Measurements from ENCODE around the gene CCDC148.
"Not testable (repeated sequence)": the region's sequence is repeated elsewhere in the genome, so short reads cannot be mapped to it uniquely, and the experiment has no call there.

The CCDC148 gene

DNA sequence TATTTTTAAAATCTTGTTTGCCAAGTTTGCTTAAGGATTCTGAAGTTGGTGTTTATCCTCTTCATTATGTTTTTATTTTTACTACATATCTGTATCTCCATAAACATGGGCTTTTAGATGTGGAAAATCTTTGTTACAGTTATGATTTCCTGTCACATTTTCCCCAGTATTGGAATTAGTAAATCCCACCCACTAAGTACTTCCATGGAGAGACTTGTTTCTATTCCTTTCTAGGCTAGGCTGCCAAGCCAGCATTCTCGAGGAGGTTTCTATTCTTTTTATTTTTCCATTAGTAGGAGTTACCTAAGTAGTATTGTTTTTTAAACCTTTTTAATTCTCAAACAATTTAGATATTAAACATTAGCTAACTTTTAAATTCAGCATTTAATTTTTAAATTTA is 22.3 kb upstream of the CCDC148 start:
- H3K36me3 ChIP-seq (ENCODE audit: control insufficient read depth in 1 of 2, insufficient read depth in 2 of 2, low read length in 2 of 2) = no peaks in the 10 kb centered on the region
- H3K4me1 ChIP-seq (ENCODE audit: control insufficient read depth in 1 of 2, insufficient read depth in 2 of 2, low read length in 2 of 2) = peaks cover 7 to 12% of the 10 kb centered on the region in 2 donors
- H3K9me3 ChIP-seq (ENCODE audit: control insufficient read depth in 1 of 2, low read length in 2 of 2) = no peaks in the 10 kb centered on the region
- H3K27ac ChIP-seq (ENCODE audit: low read length) = no peak overlapping the region
- no peak overlapping the region for H3K4me3 ChIP-seq (ENCODE audit: low read depth in 1 of 2, low read length in 2 of 2)
- H3K27me3 ChIP-seq (ENCODE audit: low read depth, low read length) = no peaks in the 10 kb centered on the region

DNA sequence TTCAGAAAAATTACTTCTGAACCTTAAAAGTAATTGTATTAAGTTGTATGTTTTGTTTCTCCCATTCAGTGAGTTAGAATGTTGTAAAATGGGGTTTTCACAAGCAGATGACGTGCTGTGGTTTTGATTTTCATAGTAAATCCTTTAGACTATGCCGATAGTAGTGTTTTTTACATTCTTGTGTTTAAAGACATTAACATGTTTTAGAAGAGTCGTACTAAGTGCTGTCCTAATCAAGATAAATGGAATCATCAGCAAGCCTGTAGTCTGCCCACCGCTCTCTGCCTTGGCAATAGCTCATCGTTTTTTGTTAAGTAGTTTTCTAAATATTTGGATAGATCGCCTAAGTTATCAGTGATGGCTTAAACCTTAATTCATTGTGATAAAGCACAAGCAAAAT is 21.7 kb upstream of the CCDC148 start:
- Histone ChIP-seq H3K27ac (ENCODE audit: low read length) (no peak overlapping the region), H3K4me3 (ENCODE audit: low read depth in 1 of 2, low read length in 2 of 2) (no peak overlapping the region), H3K27me3 (ENCODE audit: low read depth, low read length) (no peaks in the 10 kb centered on the region), H3K36me3 (ENCODE audit: control insufficient read depth in 1 of 2, insufficient read depth in 2 of 2, low read length in 2 of 2) (no peaks in the 10 kb centered on the region), H3K4me1 (ENCODE audit: control insufficient read depth in 1 of 2, insufficient read depth in 2 of 2, low read length in 2 of 2) (peaks cover 7 to 12% of the 10 kb centered on the region in 2 donors), H3K9me3 (ENCODE audit: control insufficient read depth in 1 of 2, low read length in 2 of 2) (no peaks in the 10 kb centered on the region)

GRCh38 chr2:158477202-158477601 is 20.6 kb upstream of the CCDC148 start:
- Histone ChIP-seq H3K9me3 (ENCODE audit: control insufficient read depth in 1 of 2, low read length in 2 of 2) (no peaks in the 10 kb centered on the region), H3K4me3 (ENCODE audit: low read depth in 1 of 2, low read length in 2 of 2) (no peak overlapping the region), H3K27me3 (ENCODE audit: low read depth, low read length) (no peaks in the 10 kb centered on the region), H3K4me1 (ENCODE audit: control insufficient read depth in 1 of 2, insufficient read depth in 2 of 2, low read length in 2 of 2) (peaks cover 7 to 12% of the 10 kb centered on the region in 2 donors), H3K36me3 (ENCODE audit: control insufficient read depth in 1 of 2, insufficient read depth in 2 of 2, low read length in 2 of 2) (no peaks in the 10 kb centered on the region), H3K27ac (ENCODE audit: low read length) (no peak overlapping the region)

GRCh38 chr2:158474526-158475011 is 18.0 kb upstream of the CCDC148 start:
- not testable (repeated sequence) for H3K27ac ChIP-seq (ENCODE audit: low read length); H3K36me3 ChIP-seq (ENCODE audit: control insufficient read depth in 1 of 2, insufficient read depth in 2 of 2, low read length in 2 of 2); H3K9me3 ChIP-seq (ENCODE audit: control insufficient read depth in 1 of 2, low read length in 2 of 2); H3K27me3 ChIP-seq (ENCODE audit: low read depth, low read length); H3K4me3 ChIP-seq (ENCODE audit: low read depth in 1 of 2, low read length in 2 of 2)
- H3K4me1 ChIP-seq (ENCODE audit: control insufficient read depth in 1 of 2, insufficient read depth in 2 of 2, low read length in 2 of 2) = peaks cover 7 to 12% of the 10 kb centered on the region in 2 donors

GRCh38 chr2:158473719-158474392 is 17.3 kb upstream of the CCDC148 start:
- no peak overlapping the region for H3K4me3 ChIP-seq (ENCODE audit: low read depth in 1 of 2, low read length in 2 of 2)
- H3K27ac ChIP-seq (ENCODE audit: low read length) = no peak overlapping the region
- peaks cover 7 to 12% of the 10 kb centered on the region in 2 donors for H3K4me1 ChIP-seq (ENCODE audit: control insufficient read depth in 1 of 2, insufficient read depth in 2 of 2, low read length in 2 of 2)
- H3K27me3 ChIP-seq (ENCODE audit: low read depth, low read length) = no peaks in the 10 kb centered on the region
- H3K9me3 ChIP-seq (ENCODE audit: control insufficient read depth in 1 of 2, low read length in 2 of 2) = no peaks in the 10 kb centered on the region
- no peaks in the 10 kb centered on the region for H3K36me3 ChIP-seq (ENCODE audit: control insufficient read depth in 1 of 2, insufficient read depth in 2 of 2, low read length in 2 of 2)

DNA sequence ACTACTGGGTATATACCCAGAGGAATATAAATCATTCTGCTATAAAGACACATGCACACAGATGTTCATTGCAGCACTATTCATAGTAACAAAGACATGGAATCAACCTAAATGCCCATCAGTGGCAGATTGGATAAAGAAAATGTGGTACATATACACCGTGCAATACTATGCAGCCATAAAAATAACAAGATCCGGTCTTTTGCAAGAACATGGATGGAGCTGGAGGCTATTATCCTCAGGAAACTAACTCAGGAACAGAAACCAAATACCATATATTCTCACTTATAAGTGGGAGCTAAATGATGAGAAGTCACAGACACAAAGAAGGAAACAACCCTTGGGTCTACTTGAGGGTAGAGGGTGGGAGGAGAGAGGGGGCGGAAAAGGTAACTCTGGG is 16.7 kb upstream of the CCDC148 start:
- H3K36me3 ChIP-seq (ENCODE audit: control insufficient read depth in 1 of 2, insufficient read depth in 2 of 2, low read length in 2 of 2); H3K27ac ChIP-seq (ENCODE audit: low read length); H3K4me3 ChIP-seq (ENCODE audit: low read depth in 1 of 2, low read length in 2 of 2); H3K9me3 ChIP-seq (ENCODE audit: control insufficient read depth in 1 of 2, low read length in 2 of 2); H3K27me3 ChIP-seq (ENCODE audit: low read depth, low read length): not testable (repeated sequence)
- H3K4me1 ChIP-seq (ENCODE audit: control insufficient read depth in 1 of 2, insufficient read depth in 2 of 2, low read length in 2 of 2) = peaks cover 7 to 12% of the 10 kb centered on the region in 2 donors

DNA sequence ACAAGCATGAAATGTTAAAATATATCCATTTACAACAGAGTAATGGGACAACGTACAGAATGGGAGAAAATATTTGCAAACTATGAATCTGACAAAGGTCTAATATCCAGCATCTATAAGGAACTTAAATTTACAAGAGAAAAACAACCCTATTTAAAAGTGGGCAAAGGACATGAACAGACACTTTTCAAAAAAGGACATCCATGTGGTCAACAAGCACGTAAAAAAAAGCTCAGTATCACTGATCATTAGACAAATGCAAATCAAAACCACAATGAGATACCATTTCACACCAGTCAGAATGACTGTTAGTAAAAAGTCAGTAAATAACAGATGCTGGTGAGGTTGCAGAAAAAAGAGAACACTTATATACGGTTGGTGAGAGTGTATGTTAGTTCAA is 16.3 kb upstream of the CCDC148 start:
- H3K27ac ChIP-seq (ENCODE audit: low read length); H3K4me1 ChIP-seq (ENCODE audit: control insufficient read depth in 1 of 2, insufficient read depth in 2 of 2, low read length in 2 of 2); H3K36me3 ChIP-seq (ENCODE audit: control insufficient read depth in 1 of 2, insufficient read depth in 2 of 2, low read length in 2 of 2); H3K9me3 ChIP-seq (ENCODE audit: control insufficient read depth in 1 of 2, low read length in 2 of 2); H3K27me3 ChIP-seq (ENCODE audit: low read depth, low read length); H3K4me3 ChIP-seq (ENCODE audit: low read depth in 1 of 2, low read length in 2 of 2): not testable (repeated sequence)

- H3K4me3 ChIP-seq (ENCODE audit: low read depth in 1 of 2, low read length in 2 of 2) = no peak overlapping the region
- H3K27me3 ChIP-seq (ENCODE audit: low read depth, low read length) = no peaks in the 10 kb centered on the region
- H3K9me3 ChIP-seq (ENCODE audit: control insufficient read depth in 1 of 2, low read length in 2 of 2) = no peaks in the 10 kb centered on the region
- peaks cover 0 to 6% of the 10 kb centered on the region in 2 donors for H3K4me1 ChIP-seq (ENCODE audit: control insufficient read depth in 1 of 2, insufficient read depth in 2 of 2, low read length in 2 of 2)
- H3K27ac ChIP-seq (ENCODE audit: low read length) = no peak overlapping the region
- H3K36me3 ChIP-seq (ENCODE audit: control insufficient read depth in 1 of 2, insufficient read depth in 2 of 2, low read length in 2 of 2) = no peaks in the 10 kb centered on the region
These were observed 10.7 kb upstream of the CCDC148 start for GRCh38 chr2:158467248-158467647.

- H3K9me3 ChIP-seq (ENCODE audit: control insufficient read depth in 1 of 2, low read length in 2 of 2) = no peaks in the 10 kb centered on the region
- H3K36me3 ChIP-seq (ENCODE audit: control insufficient read depth in 1 of 2, insufficient read depth in 2 of 2, low read length in 2 of 2) = no peaks in the 10 kb centered on the region
- H3K4me3 ChIP-seq (ENCODE audit: low read depth in 1 of 2, low read length in 2 of 2) = no peak overlapping the region
These were observed 8.1 kb upstream of the CCDC148 start for GRCh38 chr2:158464426-158465281.

GRCh38 chr2:158463496-158464095 is 7.0 kb upstream of the CCDC148 start:
- no peak overlapping the region for H3K27ac ChIP-seq (ENCODE audit: low read length)
- H3K4me1 ChIP-seq (ENCODE audit: control insufficient read depth in 1 of 2, insufficient read depth in 2 of 2, low read length in 2 of 2) = peaks cover 5 to 6% of the 10 kb centered on the region in 2 donors
- no peaks in the 10 kb centered on the region for H3K36me3 ChIP-seq (ENCODE audit: control insufficient read depth in 1 of 2, insufficient read depth in 2 of 2, low read length in 2 of 2)
- H3K9me3 ChIP-seq (ENCODE audit: control insufficient read depth in 1 of 2, low read length in 2 of 2) = no peaks in the 10 kb centered on the region
- H3K27me3 ChIP-seq (ENCODE audit: low read depth, low read length) = no peaks in the 10 kb centered on the region
- H3K4me3 ChIP-seq (ENCODE audit: low read depth in 1 of 2, low read length in 2 of 2) = no peak overlapping the region

More at GRCh38 chr2:158464426-158465281, 8.1 kb upstream of the CCDC148 start:
- Histone ChIP-seq H3K27me3 (ENCODE audit: low read depth, low read length) (no peaks in the 10 kb centered on the region), H3K4me1 (ENCODE audit: control insufficient read depth in 1 of 2, insufficient read depth in 2 of 2, low read length in 2 of 2) (peaks cover 0 to 6% of the 10 kb centered on the region in 2 donors), H3K27ac (ENCODE audit: low read length) (no peak overlapping the region)

- no peak overlapping the region for H3K27ac ChIP-seq (ENCODE audit: low read length)
- H3K4me3 ChIP-seq (ENCODE audit: low read depth in 1 of 2, low read length in 2 of 2) = no peak overlapping the region
- H3K36me3 ChIP-seq (ENCODE audit: control insufficient read depth in 1 of 2, insufficient read depth in 2 of 2, low read length in 2 of 2) = no peaks in the 10 kb centered on the region
- H3K4me1 ChIP-seq (ENCODE audit: control insufficient read depth in 1 of 2, insufficient read depth in 2 of 2, low read length in 2 of 2) = peaks cover 6 to 17% of the 10 kb centered on the region in 2 donors
- no peaks in the 10 kb centered on the region for H3K9me3 ChIP-seq (ENCODE audit: control insufficient read depth in 1 of 2, low read length in 2 of 2)
- no peaks in the 10 kb centered on the region for H3K27me3 ChIP-seq (ENCODE audit: low read depth, low read length)
These were observed 4.2 kb upstream of the CCDC148 start for GRCh38 chr2:158460632-158461297.
